HepG2 (cell line): ENCODE data around the gene DDX28. TPM values are rescaled to one million over a fixed set of nuclear protein-coding genes. Genes with fewer than 3 reads are reported as not detected.

Source experiments
- AKAP8 ChIP-seq: sonication (generic); formaldehyde crosslinking; IDR thresholded peaks from 2 replicates; pipeline ENCODE4 v1.5.1; 2020; ENCODE audit warnings: mild to moderate bottlenecking, missing genetic modification reagents
- ATF1 ChIP-seq: IDR thresholded peaks from 2 replicates; pipeline ENCODE4 v1.6.1; 2016; ENCODE audit warnings: mild to moderate bottlenecking, control low read depth
- CAMTA2 ChIP-seq: sonication (generic); formaldehyde crosslinking; IDR thresholded peaks from 2 replicates; pipeline ENCODE4 v1.4.0; 2020; ENCODE audit warnings: mild to moderate bottlenecking, missing genetic modification reagents, borderline replicate concordance
- CHCHD3 ChIP-seq: sonication (generic); formaldehyde crosslinking; IDR thresholded peaks from 2 replicates; pipeline ENCODE4 v1.8.0; 2022; ENCODE audit warnings: mild to moderate bottlenecking, missing genetic modification reagents, moderate library complexity
- MAFF ChIP-seq: IDR thresholded peaks from 2 replicates; pipeline ENCODE4 v1.6.1; 2011; ENCODE audit warnings: low read depth, low read length, improper control_type of control experiment
- MED1 ChIP-seq: sonication (generic); formaldehyde crosslinking; IDR thresholded peaks from 2 replicates; pipeline ENCODE4 v1.4.0; 2020; ENCODE audit warnings: missing genetic modification reagents
- NCOA5 ChIP-seq: sonication (generic); formaldehyde crosslinking; IDR thresholded peaks from 2 replicates; pipeline ENCODE4 v1.4.0; 2020; ENCODE audit warnings: missing genetic modification reagents
- NFKBIZ ChIP-seq: IDR thresholded peaks from 2 replicates; pipeline ENCODE4 v1.6.1; 2018; ENCODE audit warnings: missing genetic modification reagents, missing compliant biosample characterization
- NONO ChIP-seq, 2 experiments: fragments of 450-650 bp in 1 of 2; sonication (generic) in 1 of 2; formaldehyde crosslinking in 1 of 2; IDR thresholded peaks in 1 of 2; conservative IDR thresholded peaks in 1 of 2; 2 replicates each; pipeline versions ENCODE4 v1.6.1 to v1.8.0; 2017 to 2022; ENCODE audit warnings: mild to moderate bottlenecking in 1 of 2, missing genetic modification reagents in 1 of 2, moderate library complexity in 1 of 2
- PAF1 ChIP-seq: IDR thresholded peaks from 2 replicates; pipeline ENCODE4 v1.6.1; 2016; ENCODE audit warnings: missing genetic modification reagents, missing compliant biosample characterization
- PRMT3 ChIP-seq: sonication (generic); formaldehyde crosslinking; IDR thresholded peaks from 2 replicates; pipeline ENCODE4 v1.8.1; 2022; ENCODE audit warnings: low read depth, mild to moderate bottlenecking, moderate library complexity, missing genetic modification reagents, borderline replicate concordance
- SIX4 ChIP-seq: sonication (generic); formaldehyde crosslinking; IDR thresholded peaks from 2 replicates; pipeline ENCODE4 v1.4.0; 2020; ENCODE audit warnings: missing genetic modification reagents
- ZNF225 ChIP-seq: sonication (generic); formaldehyde crosslinking; IDR thresholded peaks from 2 replicates; pipeline ENCODE4 v1.4.0; 2020; ENCODE audit warnings: mild to moderate bottlenecking, missing genetic modification reagents
- ZNF253 ChIP-seq: sonication (generic); formaldehyde crosslinking; IDR thresholded peaks from 2 replicates; pipeline ENCODE4 v1.8.0; 2022; ENCODE audit warnings: mild to moderate bottlenecking, missing genetic modification reagents, borderline replicate concordance
- ZNF451 ChIP-seq: sonication (generic); formaldehyde crosslinking; IDR thresholded peaks from 2 replicates; pipeline ENCODE4 v1.5.0; 2020; ENCODE audit warnings: mild to moderate bottlenecking, missing genetic modification reagents
- ZNF737 ChIP-seq: sonication (generic); formaldehyde crosslinking; IDR thresholded peaks from 2 replicates; pipeline ENCODE4 v1.5.0; 2020; ENCODE audit warnings: missing genetic modification reagents, mild to moderate bottlenecking, borderline replicate concordance
- ZNF747 ChIP-seq: sonication (generic); formaldehyde crosslinking; IDR thresholded peaks from 2 replicates; pipeline ENCODE4 v1.8.1; 2023; ENCODE audit warnings: missing genetic modification reagents, mild to moderate bottlenecking, borderline replicate concordance
- ZNF777 ChIP-seq: sonication (generic); formaldehyde crosslinking; IDR thresholded peaks from 2 replicates; pipeline ENCODE4 v1.4.0; 2020; ENCODE audit warnings: missing genetic modification reagents
- ZSCAN22 ChIP-seq: sonication (generic); formaldehyde crosslinking; IDR thresholded peaks from 2 replicates; pipeline ENCODE4 v1.4.0; 2020; ENCODE audit warnings: mild to moderate bottlenecking, missing genetic modification reagents
- polyA plus RNA-seq, 8 experiments: library from polyadenylated mRNA; depleted of rRNA in 3 of 8; stranded (reverse) in 7 of 8; unstranded in 1 of 8; fragments of >200 nt; fragmentation: Illumina TruSeq in 4 of 8; extraction: Trizol in 4 of 8; gene quantifications; 2 replicates each; pipeline versions ENCODE4 v1.2.1 to v1.2.3, GENCODE V29; 2011 to 2016; ENCODE audit warnings: low read depth in 4 of 8, missing spikeins in 1 of 8, mixed read lengths in 1 of 8; ENCODE audit not compliant: insufficient read depth in 1 of 8
- total RNA-seq, 5 experiments: library from RNA; depleted of rRNA; stranded (reverse); fragments of >200 nt; fragmentation: Illumina TruSeq; extraction: Trizol; gene quantifications; 2 replicates each; pipeline ENCODE4 v1.2.3, GENCODE V29; 2016; ENCODE audit warnings: low read depth in 1 of 5
- TF ChIP-seq, protein P1 (sequence below): sonication (generic); formaldehyde crosslinking; IDR thresholded peaks from 2 replicates; pipeline ENCODE4 v1.4.0; 2020; ENCODE audit warnings: missing genetic modification reagents, low read depth, mild to moderate bottlenecking, borderline replicate concordance
- TF ChIP-seq, protein P2 (sequence below): sonication (generic); formaldehyde crosslinking; IDR thresholded peaks from 2 replicates; pipeline ENCODE4 v1.4.0; 2020; ENCODE audit warnings: missing genetic modification reagents, borderline replicate concordance
- TF ChIP-seq, protein P3 (sequence below): sonication (generic); formaldehyde crosslinking; IDR thresholded peaks from 2 replicates; pipeline ENCODE4 v1.4.0; 2020; ENCODE audit warnings: missing genetic modification reagents
- TF ChIP-seq, protein P4 (sequence below): sonication (generic); formaldehyde crosslinking; IDR thresholded peaks from 2 replicates; pipeline ENCODE4 v1.8.1; 2022; ENCODE audit warnings: mild to moderate bottlenecking, missing genetic modification reagents

The DDX28 gene
- total and polyA plus RNA-seq, 2 of the 13 experiments (the other 11 are each of a cell fraction or from before 2014, with no cell fraction given), result 14.1 to 16.4 TPM

DNA sequence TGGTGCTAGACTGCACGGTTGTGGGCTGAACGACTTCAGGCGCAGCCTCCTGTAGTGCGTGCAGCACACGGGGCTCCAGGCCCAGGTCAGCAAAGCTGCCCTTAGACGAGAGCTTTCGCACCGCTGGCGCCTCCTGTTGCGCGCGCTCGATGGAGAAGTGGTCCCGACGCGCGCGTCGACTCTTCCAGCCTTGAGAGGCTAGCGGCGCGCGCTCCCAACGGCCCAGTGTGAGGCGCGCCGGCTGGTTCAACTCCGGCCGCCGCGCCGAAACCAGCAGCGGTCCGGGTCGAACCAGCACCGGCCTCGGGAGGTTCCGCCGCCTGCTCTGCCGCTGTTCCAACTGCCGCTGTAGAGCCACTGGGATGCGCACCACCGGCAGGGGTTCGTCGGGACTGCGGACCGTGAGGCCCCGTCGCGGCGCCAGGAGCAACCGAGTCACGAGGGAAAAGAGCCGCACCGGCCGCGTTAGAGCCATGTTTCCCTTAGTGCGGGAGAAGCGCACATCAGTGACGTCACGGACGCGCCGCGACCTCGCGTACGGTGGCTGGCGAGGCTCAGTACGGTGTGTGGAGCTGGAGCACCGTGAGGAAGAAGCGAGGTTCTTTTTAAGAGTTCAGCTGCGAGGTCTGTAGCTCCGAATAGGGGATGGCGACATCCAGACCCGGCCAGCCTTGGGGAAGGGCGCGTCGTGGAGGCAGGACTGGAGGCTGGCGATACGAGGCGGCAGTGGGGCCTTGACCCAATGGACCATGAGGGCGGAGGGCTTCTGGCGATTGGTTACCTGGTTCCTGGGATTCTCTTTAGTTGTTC is at the start of gene DDX28, which contains the start of gene DUS2 (continued):
- TF ChIP-seq, protein P1, sequence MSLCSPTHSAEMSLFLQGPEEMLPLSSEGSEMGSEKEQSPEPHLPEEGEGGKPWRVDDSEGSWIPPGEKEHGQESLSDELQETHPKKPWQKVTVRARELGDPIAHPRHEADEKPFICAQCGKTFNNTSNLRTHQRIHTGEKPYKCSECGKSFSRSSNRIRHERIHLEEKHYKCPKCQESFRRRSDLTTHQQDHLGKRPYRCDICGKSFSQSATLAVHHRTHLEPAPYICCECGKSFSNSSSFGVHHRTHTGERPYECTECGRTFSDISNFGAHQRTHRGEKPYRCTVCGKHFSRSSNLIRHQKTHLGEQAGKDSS (CRISPR knock-in tag), result peak; percentile 96; the same call in 1 of the 2 replicates
- TF ChIP-seq ZNF253 (CRISPR knock-in tag) (peak; percentile 86), ZNF747 (peak; percentile 82), CAMTA2 (CRISPR knock-in tag) (no peak), ZNF737 (CRISPR knock-in tag) (no peak; the same call in 1 of the 2 replicates), CHCHD3 (CRISPR knock-in tag) (no peak), MED1 (CRISPR knock-in tag) (peak; percentile 84), ZNF451 (CRISPR knock-in tag) (peak; percentile 98), ZNF225 (peak; percentile 92), PRMT3 (peak; percentile 85; the same call in 1 of the 2 replicates), NCOA5 (CRISPR knock-in tag) (no peak), ATF1 (CRISPR knock-in tag) (peak; percentile 100), AKAP8 (CRISPR knock-in tag) (peak; percentile 57), ZSCAN22 (no peak), NONO (IDR thresholded peaks at IDR 0.05) (no peak), NONO (CRISPR knock-in tag; conservative IDR thresholded peaks at IDR 0.05) (peak; percentile 99), PAF1 (no peak), MAFF (no peak), NFKBIZ (peak; percentile 95), ZNF777 (CRISPR knock-in tag) (peak; percentile 73), SIX4 (CRISPR knock-in tag) (peak; percentile 60; the same call in 1 of the 2 replicates)
- TF ChIP-seq, protein P2, sequence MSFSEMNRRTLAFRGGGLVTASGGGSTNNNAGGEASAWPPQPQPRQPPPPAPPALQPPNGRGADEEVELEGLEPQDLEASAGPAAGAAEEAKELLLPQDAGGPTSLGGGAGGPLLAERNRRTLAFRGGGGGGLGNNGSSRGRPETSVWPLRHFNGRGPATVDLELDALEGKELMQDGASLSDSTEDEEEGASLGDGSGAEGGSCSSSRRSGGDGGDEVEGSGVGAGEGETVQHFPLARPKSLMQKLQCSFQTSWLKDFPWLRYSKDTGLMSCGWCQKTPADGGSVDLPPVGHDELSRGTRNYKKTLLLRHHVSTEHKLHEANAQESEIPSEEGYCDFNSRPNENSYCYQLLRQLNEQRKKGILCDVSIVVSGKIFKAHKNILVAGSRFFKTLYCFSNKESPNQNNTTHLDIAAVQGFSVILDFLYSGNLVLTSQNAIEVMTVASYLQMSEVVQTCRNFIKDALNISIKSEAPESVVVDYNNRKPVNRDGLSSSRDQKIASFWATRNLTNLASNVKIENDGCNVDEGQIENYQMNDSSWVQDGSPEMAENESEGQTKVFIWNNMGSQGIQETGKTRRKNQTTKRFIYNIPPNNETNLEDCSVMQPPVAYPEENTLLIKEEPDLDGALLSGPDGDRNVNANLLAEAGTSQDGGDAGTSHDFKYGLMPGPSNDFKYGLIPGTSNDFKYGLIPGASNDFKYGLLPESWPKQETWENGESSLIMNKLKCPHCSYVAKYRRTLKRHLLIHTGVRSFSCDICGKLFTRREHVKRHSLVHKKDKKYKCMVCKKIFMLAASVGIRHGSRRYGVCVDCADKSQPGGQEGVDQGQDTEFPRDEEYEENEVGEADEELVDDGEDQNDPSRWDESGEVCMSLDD, result peak; percentile 26; the same call in 1 of the 2 replicates
- TF ChIP-seq, protein P3, sequence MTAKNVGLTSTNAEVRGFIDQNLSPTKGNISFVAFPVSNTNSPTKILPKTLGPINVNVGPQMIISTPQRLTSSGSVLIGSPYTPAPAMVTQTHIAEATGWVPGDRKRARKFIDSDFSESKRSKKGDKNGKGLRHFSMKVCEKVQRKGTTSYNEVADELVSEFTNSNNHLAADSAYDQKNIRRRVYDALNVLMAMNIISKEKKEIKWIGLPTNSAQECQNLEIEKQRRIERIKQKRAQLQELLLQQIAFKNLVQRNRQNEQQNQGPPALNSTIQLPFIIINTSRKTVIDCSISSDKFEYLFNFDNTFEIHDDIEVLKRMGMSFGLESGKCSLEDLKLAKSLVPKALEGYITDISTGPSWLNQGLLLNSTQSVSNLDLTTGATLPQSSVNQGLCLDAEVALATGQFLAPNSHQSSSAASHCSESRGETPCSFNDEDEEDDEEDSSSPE (CRISPR knock-in tag), result peak; percentile 87
- TF ChIP-seq, protein P4, sequence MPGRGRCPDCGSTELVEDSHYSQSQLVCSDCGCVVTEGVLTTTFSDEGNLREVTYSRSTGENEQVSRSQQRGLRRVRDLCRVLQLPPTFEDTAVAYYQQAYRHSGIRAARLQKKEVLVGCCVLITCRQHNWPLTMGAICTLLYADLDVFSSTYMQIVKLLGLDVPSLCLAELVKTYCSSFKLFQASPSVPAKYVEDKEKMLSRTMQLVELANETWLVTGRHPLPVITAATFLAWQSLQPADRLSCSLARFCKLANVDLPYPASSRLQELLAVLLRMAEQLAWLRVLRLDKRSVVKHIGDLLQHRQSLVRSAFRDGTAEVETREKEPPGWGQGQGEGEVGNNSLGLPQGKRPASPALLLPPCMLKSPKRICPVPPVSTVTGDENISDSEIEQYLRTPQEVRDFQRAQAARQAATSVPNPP (CRISPR knock-in tag), result peak; percentile 97; the same call in 1 of the 2 replicates
